GM21737 (cell line): ENCODE results near the gene ADRA2B.
"Not testable (repeated sequence)": the region's sequence is repeated elsewhere in the genome, so short reads cannot be mapped to it uniquely, and the experiment has no call there.

Experiments
- ATAC-seq: cut with Tn5 transposase; IDR thresholded peaks from one replicate; pipeline ENCODE4 v1.9.1; 2021; ENCODE audit warnings: mild to moderate bottlenecking, moderate library complexity; ENCODE audit not compliant: unreplicated experiment

The ADRA2B gene

GRCh38 chr2:96071977-96072491 lies 44.3 kb downstream of the ADRA2B start:
- not testable (repeated sequence) for ATAC-seq

GRCh38 chr2:96071087-96071976 lies 45.0 kb downstream of the ADRA2B start:
- not testable (repeated sequence) for ATAC-seq

GRCh38 chr2:96070351-96070750 lies 46.0 kb downstream of the ADRA2B start:
- not testable (repeated sequence) for ATAC-seq

- not testable (repeated sequence) for ATAC-seq
Measured at GRCh38 chr2:96069878-96070277, 46.5 kb downstream of the ADRA2B start.

- ATAC-seq: not testable (repeated sequence)
Measured at GRCh38 chr2:96067902-96068581, 48.3 kb downstream of the ADRA2B start.

GRCh38 chr2:96067098-96067660 lies 49.2 kb downstream of the ADRA2B start:
- ATAC-seq: not testable (repeated sequence)

- not testable (repeated sequence) for ATAC-seq
Measured at GRCh38 chr2:96066511-96066910, 49.9 kb downstream of the ADRA2B start.

GRCh38 chr2:96065954-96066353 lies 50.4 kb downstream of the ADRA2B start:
- not testable (repeated sequence) for ATAC-seq

- ATAC-seq: no peak
Measured at GRCh38 chr2:96065381-96065930, 50.9 kb downstream of the ADRA2B start.

- not testable (repeated sequence) for ATAC-seq
Measured at GRCh38 chr2:96064760-96065159, 51.6 kb downstream of the ADRA2B start.

GRCh38 chr2:96064047-96064675 lies 52.2 kb downstream of the ADRA2B start:
- ATAC-seq: not testable (repeated sequence)

GRCh38 chr2:96063116-96063899 lies 53.1 kb downstream of the ADRA2B start:
- ATAC-seq: not testable (repeated sequence)
